Right renal pelvis (tissue), 4 donors: ENCODE data around the gene RELT. TPM values are rescaled to one million over a fixed set of nuclear protein-coding genes. Genes with fewer than 3 reads are reported as not detected.
A peak's percentile ranks its signal among the peaks of the same experiment; 100 is the strongest.

ENCODE experiments used
- DNase-seq, 4 donors: peaks; one replicate each; pipeline ENCODE4 v3.0.0-alpha.2; 2013; ENCODE audit warnings: low read depth in 4 of 4, low spot score in 3 of 4, missing footprints in 1 of 4
- polyA plus RNA-seq, 4 donors: library from polyadenylated mRNA; unstranded; fragments of 120-200 nt; gene quantifications; one replicate each; pipeline ENCODE4 v1.2.1, GENCODE V29; 2013; ENCODE audit not compliant: insufficient read length in 4 of 4

Gene RELT
- polyA plus RNA-seq, 4 donors = 3.0 to 4.2 (median 3.2) TPM

- no peak for DNase-seq
These were observed 13.7 kb downstream of the RELT start for GRCh38 chr11:73389916-73390315.

GRCh38 chr11:73390601-73391565, 14.7 kb downstream of the RELT start:
- no peak for DNase-seq

GRCh38 chr11:73391665-73392064, 15.5 kb downstream of the RELT start:
- no peak for DNase-seq

GRCh38 chr11:73392108-73393010, 16.2 kb downstream of the RELT start:
- no peak for DNase-seq

GRCh38 chr11:73393011-73393380, 16.8 kb downstream of the RELT start:
- no peak for DNase-seq

- peak in 2 of 4 donors; percentile 52 to 65 for DNase-seq
These were observed 17.5 kb downstream of the RELT start for GRCh38 chr11:73393479-73394415.

GRCh38 chr11:73394416-73395296, 18.5 kb downstream of the RELT start:
- DNase-seq = no peak

GRCh38 chr11:73395297-73396208, 19.4 kb downstream of the RELT start:
- no peak for DNase-seq

GRCh38 chr11:73396251-73396930, 20.2 kb downstream of the RELT start:
- DNase-seq = no peak

GRCh38 chr11:73396985-73397384, 20.8 kb downstream of the RELT start:
- DNase-seq = no peak

GRCh38 chr11:73397468-73398131, 21.4 kb downstream of the RELT start:
- no peak for DNase-seq

- no peak for DNase-seq
These were observed 21.9 kb downstream of the RELT start for GRCh38 chr11:73398132-73398526.

- DNase-seq = no peak
These were observed 22.5 kb downstream of the RELT start for GRCh38 chr11:73398721-73399120.

- DNase-seq = no peak
These were observed 23.0 kb downstream of the RELT start for GRCh38 chr11:73399159-73399590.

- DNase-seq = no peak
These were observed 23.4 kb downstream of the RELT start for GRCh38 chr11:73399636-73400035.

GRCh38 chr11:73400293-73400692, 24.1 kb downstream of the RELT start:
- no peak for DNase-seq
